LNCAP (cell line): ENCODE data around the gene MAP3K14.

Experiments
- TF ChIP-seq, protein P1 (sequence below): fragments of 450-650 bp; IDR thresholded peaks from 2 replicates; pipeline ENCODE4 v1.5.1; 2017; ENCODE audit warnings: mild to moderate bottlenecking

Gene MAP3K14

DNA sequence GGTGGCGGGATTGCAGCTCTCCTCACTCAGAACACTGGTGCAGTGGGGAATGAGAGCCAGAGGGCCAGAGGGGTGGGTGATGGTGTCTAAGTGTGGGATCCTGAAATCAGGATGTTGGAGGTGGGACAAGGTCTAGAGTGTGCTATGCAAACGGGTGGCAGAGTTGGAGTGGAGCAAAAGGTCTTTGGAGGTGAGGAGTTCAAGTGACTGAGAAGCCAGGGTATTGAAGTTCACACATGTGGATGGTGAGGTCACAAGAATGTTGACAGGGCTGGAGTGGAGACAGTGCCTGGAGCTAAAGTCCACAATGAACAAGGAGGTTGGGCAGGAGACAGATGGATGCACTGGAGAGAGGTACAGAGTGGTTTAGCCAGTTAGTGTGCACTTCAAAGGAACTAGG is 38.3 kb upstream of the MAP3K14 start:
- TF ChIP-seq, protein P1, sequence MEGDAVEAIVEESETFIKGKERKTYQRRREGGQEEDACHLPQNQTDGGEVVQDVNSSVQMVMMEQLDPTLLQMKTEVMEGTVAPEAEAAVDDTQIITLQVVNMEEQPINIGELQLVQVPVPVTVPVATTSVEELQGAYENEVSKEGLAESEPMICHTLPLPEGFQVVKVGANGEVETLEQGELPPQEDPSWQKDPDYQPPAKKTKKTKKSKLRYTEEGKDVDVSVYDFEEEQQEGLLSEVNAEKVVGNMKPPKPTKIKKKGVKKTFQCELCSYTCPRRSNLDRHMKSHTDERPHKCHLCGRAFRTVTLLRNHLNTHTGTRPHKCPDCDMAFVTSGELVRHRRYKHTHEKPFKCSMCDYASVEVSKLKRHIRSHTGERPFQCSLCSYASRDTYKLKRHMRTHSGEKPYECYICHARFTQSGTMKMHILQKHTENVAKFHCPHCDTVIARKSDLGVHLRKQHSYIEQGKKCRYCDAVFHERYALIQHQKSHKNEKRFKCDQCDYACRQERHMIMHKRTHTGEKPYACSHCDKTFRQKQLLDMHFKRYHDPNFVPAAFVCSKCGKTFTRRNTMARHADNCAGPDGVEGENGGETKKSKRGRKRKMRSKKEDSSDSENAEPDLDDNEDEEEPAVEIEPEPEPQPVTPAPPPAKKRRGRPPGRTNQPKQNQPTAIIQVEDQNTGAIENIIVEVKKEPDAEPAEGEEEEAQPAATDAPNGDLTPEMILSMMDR = no peak

DNA sequence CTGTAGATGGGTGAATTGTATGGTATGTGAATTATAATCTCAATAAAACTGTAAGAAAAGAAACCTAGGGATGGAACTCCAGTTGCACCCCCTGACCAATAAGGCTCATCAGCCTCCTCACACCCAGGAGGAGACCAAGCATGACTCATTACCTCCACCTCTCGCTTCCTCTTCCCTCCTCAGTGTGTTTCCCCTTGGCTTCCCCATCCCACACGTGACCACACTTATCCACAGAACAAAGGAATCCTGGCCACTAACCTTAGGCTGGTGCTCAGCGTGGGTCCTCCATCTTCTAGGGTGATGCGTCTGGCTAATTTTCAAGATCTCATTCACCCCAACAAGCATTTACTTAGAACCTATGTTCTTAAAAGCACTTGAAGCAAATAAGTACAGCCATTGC is 36.2 kb upstream of the MAP3K14 start:
- TF ChIP-seq, protein P1 = no peak

DNA sequence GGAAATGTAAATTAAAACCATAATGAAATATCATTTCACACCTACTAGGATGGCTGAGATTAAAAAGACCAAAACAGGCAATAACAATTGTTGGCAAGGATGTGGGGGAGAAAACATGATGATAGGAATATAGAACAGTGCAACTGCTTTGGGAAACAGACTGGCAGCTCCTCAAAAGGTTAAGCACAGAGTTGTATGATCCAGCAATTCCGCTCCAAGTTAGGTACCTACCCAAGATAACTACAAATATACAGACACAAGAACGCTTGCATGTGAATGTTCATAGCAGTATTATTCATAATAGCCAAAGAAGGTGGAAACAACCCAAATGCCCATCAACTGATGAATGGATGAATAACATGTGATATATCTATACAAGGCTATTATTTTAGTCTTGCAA is 35.0 kb upstream of the MAP3K14 start:
- TF ChIP-seq, protein P1 = no peak

DNA sequence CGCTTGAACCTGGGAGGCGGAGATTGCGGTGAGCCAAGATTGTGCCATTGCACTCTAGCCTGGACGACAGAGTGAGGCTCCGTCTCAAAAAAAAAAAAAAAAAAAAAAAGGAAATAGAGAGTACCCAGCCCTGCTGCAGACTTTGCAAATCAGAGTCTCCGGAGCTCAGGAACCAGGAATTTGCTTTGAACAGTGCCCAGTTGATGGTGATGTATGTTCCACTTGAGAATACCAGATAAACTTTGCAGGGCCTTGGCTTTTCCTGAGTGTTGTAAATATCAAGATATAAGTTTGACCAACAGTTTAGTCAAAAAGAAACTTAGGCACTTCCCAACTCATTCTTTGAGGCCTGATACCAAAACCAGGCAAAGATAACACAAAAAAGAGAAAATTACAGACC is 30.6 kb upstream of the MAP3K14 start:
- TF ChIP-seq, protein P1 = no peak

DNA sequence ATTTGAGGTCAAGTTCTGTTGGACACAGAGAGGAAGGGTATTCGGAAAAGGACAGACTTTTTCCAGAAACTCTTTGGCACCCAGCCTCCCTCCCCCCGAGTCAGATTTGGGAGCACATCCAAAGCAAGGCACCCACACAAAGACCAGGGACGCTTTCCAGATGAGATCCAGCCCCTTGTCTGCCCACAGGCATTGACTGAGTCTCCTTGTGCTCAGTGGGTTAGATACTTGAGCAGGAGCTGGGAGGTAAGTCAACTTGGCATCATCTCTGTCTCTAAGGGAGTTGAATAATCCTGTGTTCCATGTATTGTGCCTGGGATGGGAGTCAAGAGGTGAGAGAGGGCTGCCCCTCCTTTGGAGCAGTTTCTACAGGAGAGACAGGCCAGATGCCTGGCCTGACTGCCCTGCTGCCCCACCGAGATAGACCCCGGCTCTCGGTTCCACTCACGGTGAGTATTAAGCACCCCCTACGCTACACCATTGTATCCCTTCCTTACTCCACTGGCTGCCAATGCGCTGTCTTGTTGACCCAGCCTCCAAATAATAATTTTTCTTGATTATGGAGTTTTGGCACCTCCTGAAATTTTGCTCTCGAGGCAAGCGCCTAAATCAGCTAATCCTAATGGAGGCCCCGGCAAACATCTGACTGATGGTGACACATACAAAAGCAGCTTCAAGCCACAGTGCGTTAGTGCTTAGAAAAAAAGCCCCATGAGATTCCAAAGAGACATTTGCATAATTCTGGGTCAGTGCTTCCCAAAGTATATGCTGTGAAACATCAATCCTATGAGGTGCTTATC is 29.6 kb upstream of the MAP3K14 start:
- TF ChIP-seq, protein P1 = no peak

DNA sequence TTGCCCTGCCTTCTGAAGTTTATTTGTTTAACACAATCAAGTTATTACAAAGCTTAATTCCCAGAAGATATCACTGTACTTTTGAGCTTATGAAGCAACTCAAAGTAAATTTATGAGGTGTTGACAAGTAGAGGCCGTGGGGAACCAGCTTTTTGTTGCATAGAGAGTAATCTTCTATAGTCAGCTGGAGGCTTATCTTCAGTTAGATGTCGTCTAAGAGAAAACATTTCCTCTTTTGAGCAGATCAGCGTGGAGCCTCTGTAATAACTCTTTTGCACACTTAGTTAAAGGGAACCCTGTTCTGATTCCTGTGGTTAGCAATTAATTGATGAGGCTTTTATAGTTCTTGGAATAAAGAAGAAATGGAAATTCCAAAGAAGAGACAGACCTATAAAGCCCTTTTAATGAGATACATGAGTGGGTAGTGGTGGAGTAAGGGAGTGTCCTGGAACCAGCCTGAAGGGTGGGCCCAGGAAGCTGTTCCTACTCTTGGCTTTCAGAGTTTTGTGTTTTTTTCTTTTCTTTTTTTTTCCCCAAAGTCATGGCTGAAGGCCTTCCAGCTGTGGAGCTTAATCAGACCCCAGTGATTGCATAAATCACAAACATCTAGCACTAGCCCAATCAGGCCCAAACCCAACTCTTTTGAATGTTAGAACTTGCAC is 28.9 kb upstream of the MAP3K14 start:
- TF ChIP-seq, protein P1 = no peak

DNA sequence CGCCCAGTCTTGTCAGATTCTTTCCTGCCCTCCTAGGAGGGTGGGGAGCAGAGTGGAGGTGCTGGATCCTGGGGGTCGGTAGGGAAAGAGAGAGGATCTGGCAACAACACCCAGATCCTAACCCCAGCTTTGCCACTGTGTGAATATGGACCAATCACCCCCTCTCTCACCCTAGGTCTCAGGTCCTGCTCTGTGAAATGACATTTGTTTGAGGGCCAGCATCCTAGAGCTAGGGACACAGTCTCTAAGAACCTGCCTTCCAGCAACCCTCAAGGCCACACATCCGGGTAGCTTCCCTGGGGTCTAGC is 28.4 kb upstream of the MAP3K14 start:
- TF ChIP-seq, protein P1 = no peak
